ENCODE measurements around the gene ADAM10.

The ADAM10 gene

DNA sequence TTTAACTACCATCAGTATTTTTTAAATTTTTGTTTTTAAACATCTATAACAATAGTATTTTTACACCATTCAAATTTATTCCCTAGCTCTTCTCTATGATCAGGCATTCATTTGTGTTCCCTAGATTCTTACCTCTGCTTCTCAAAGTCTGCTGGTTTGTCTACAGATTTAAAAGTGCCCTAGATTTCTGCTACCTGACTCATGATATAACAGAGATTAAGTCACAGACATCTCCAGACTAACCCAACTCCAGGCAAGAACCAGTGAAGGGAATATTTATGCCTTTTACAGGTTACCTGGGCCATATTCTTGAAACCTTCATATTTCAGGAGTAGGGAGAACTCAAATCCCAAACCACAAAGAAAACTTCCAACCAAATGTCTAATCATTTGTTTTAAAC lies 38.8 kb downstream of the ADAM10 start:
- no peak for DNase-seq

DNA sequence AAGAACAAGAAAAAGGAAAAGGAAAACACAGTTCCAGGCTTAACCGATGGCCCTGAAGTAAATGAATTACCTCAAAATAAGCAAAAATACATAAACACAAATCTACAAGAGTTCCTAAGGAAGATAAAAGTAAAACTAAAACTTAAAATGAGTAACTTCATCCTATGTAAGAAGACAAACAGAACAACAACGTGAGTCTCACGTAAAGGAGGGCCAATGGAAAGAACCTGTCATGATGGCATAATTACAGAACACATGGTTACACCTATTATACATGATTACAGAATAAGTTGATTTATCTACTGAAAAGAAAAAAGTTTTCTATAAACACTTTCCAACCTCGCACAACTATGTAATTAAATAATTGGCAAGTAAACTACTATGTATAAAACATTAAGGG lies 42.1 kb downstream of the ADAM10 start:
- DNase-seq = no peak

DNA sequence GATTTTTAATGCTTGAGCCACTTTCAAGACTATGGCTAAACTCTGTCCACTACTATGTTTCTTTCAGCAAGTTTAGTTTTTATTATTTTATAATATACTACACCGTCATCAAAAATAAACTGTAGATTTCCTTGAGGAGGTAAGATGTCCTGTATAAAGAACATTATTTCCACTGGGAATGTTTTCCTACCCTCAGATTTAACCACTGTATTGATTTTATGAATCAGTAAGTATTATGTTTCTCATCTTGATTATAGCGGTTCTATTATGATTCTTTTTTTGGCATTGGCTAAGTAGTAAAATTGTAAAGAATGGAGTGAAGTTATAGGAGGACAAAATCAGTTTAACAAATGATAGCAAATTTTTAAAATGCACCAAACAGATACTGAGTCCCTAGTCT lies 44.4 kb downstream of the ADAM10 start:
- DNase-seq = no peak

DNA sequence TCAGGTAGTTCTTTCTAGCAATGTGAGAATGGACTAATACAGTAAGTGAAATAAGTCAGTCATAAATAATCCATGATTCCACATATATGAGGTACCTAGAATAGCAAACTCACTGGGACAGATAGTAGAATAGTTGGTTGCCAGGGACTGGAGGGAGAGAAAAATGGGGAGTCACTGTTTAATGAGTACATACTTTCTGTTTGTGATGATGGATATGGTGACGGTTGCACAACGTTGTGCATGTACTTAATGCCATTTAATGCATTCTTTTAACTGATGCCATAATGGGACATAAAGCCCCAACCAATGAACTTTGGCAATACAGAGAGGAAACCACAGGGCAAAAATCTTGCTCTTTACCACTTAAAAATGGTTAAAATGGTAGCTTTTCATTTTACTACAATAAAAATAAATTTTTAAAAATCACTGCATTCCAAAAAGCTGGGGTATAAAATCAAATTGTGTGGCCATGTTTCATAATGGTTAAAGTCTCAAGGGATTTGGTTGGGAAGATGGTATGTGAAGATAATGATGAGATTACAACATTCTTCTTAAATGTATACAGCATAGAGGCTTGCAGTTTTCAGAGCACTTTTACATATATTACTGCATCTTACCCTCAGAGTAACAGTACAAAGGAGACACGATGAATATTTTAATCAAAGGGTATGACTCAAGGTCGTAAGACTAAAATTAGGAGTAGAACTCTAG lies 45.2 kb downstream of the ADAM10 start:
- no peak for DNase-seq

DNA sequence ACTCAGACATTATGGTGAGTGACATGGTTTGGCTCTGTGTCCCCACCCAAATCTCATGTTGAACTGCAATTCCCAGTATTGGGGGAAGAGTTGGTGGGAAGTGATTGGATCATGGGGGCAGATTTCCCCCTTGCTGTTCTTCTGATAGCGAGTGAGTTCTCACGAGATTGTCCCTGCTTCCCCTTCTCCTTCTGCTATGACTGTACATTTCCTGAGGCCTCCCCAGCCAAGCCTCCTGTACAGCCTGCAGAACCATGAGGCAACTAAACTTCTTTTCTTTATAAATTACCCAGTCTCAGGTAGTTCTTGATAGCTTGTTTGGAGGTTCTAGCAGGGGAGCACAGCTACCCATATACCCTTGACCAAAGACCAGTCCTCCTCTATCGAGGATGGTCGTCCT lies 45.9 kb downstream of the ADAM10 start:
- DNase-seq = no peak

DNA sequence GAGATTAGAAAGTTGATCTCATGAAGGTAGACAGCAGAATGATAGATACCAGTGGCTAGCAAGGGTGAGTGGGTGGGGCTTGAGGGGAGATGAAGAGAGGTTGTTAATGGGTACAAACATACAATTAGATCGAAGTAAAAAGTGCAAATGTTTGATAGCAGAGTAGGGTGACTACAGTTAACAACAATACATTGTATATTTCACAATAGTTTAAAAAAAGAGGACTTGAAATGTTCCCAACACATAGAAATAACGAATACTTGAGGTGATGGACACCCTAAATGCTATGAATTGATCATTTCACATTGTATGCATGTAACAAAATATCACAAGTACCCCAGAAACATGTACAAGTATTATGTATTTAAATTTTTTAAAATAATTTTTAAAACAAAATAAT lies 47.3 kb downstream of the ADAM10 start:
- DNase-seq = no peak

GRCh38 chr15:58701376-58701775 lies 48.1 kb downstream of the ADAM10 start:
- DNase-seq = no peak

DNA sequence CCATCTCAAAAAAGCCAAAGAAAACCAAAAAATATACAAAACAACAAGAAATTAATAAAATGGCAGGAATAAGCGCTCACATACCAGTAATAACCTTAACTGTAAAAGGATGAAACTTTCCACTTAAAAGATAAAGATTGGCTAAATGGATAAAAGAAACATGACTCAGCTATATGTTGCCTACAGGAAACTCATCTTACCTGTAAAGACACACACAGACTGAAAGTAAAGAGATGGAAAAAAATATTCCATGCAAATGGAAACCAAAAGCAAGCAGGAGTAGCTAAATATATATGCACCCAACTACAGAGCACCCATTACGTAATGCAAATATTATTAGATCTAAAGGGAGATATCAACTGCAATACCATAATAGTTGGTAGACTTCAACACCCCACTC lies 49.7 kb downstream of the ADAM10 start:
- DNase-seq = no peak

DNA sequence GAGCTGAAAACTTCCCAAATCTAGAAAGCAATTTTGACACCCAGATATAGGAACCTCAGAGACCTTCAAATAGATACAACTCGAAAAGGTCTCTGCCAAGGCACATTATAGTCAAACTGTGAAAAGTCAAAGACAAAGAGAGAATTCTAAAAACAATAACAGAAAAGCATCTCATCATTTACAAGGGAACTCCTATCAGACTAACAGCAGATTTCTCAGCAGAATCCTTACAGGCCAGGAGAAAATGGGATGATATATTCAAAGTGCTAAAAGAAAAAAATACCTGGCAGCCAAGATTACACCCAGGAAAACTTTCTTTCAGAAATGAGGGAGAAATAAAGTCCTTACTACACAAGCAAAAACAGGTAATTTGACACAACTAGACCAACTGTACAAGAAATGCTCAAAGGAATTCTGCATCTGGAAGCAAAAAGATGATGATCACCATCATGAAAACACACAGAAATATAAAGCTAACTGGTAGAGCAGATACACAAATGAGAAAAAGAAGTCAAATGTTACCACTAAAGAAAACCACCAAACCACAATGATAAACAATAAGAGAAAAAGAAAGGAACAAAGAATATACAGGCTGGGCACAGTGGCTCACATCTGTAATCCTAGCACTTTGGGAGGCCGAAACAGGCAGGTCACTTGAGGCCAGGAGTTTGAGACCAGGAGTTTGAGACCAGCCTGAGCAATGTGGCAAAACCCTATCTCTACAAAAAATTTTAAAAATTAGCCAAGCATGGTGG lies 50.4 kb downstream of the ADAM10 start:
- no peak for DNase-seq

DNA sequence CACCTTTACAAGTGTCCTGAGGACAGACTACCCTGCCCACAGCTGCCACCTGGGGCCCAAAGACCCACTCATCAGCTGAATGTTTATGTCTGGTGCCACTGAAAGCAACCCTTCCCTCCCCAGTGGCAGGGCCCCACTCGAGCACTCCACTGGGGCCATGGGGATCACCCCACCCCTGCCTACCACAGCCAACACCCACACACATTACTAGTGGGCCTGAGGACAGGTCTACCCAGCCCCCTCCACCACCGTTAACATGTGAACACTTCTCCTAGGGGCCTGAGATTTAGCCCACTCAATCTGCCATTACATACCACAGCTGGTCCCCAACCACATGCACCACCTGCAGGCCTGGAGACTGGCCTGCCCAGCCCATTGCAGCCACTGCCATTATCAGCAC lies 52.3 kb downstream of the ADAM10 start:
- no peak for DNase-seq

GRCh38 chr15:58696738-58697137 lies 52.8 kb downstream of the ADAM10 start:
- no peak for DNase-seq

- no peak for DNase-seq
Measured at GRCh38 chr15:58694641-58695398, 54.7 kb downstream of the ADAM10 start.

GRCh38 chr15:58690703-58691102 lies 58.8 kb downstream of the ADAM10 start:
- no peak for DNase-seq

DNA sequence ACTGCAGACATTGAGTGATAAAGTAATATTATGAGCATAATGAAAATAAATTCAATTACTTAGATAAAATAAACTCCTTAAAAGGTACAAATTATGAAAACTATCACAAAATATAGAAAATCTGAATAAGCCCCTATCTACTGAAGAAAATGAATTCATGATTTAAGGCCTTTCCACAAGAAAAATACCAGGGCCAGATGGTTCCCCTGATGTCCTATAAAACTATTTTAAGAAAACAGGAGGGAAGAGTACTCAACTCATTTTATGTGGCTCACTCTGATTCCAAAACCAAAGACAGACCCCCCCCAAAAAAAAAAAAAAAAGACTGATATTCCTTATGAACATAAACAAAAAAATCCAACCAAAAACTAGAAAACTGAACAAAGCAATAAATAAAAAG lies 59.9 kb downstream of the ADAM10 start:
- peak in 1 of 14 donors; percentile 7 for DNase-seq

DNA sequence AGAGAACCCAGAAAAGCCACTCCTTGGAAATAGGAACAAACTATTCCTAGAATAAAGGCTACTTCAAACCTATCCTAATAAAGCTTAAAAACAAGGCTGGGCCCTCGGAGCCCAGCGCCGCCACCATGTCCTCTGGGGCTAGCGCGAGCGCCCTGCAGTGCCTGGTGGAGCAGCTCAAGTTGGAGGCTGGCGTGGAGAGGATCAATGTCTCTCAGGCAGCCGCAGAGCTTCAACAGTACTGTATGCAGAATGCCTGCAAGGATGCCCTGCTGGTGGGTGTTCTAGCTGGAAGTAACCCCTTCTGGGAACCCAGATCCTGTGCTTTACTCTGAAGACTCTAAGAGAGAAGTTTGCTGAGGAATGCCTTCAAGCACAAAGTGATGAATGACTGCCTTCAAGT lies 63.2 kb downstream of the ADAM10 start:
- DNase-seq = no peak

DNA sequence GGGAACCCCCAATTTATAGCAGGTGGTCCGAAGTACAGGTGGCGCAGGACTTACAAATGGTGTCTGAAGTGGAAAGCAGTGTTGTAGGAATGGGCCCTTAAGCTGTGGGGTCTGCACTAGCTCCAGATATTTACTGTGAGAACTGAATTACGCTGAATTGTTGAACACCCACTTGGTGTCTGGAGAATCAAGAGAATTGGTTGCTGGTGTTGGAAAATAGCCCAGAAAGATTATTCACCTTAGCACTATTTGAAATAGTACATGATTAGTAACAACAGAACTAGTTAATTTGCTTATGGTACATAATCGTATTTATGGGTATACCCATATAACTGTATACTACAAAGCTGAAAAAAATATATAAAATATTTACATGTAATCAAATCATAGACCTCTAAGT lies 64.8 kb downstream of the ADAM10 start:
- no peak for DNase-seq

DNA sequence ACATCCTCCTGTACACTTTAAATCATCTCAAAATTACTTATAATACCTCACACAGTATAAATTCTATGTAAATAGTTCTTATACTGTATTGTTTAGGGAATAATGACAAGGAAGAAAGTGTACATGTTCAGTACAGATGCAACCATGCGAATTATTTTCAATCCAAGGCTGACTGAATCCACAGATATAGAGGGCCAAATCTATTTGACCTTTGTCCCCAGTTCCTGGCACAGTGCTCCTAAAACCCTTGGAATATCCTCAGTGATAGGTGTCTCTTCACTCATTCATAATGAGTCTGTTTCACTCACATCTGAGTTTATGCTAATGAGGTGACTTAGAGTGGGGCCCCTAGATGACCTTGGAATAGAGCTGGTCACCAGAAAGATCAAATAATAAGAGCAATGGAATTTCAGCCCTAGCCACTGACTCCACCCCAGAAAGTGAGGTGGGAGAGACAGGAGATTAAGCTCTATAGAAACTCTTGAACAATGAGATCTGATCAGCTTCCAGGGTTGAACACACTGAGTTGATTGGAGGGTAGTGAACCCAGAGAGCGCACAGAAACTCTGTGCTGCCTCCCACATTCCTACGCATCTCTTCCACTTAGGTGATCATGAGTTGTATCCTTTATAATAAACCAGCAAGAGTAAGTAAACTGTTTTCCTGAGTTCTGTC lies 65.3 kb downstream of the ADAM10 start:
- no peak for DNase-seq

DNA sequence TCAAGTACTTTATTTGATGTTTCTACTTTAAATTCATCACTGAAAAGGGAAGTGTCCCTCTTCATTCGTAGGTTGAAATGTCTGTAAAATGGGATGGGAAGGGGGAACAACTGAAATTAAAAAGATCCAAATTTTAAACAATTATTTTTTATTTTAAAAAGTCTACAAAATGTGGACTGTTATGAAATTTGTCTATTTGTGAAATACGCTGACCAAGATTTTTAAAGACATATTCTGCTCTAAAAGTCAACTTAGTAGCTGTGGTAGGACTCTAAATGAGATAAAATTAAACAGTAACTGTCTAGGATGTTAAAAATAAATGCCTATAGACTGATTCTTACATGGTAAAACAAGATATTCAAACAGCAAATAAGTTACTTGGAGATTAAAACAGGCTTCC lies 67.3 kb downstream of the ADAM10 start:
- no peak for DNase-seq

- DNase-seq = no peak
Measured at GRCh38 chr15:58678683-58679082, 70.8 kb downstream of the ADAM10 start.

GRCh38 chr15:58677426-58677825 lies 72.1 kb downstream of the ADAM10 start:
- DNase-seq = peak in 1 of 14 donors; percentile 57

DNA sequence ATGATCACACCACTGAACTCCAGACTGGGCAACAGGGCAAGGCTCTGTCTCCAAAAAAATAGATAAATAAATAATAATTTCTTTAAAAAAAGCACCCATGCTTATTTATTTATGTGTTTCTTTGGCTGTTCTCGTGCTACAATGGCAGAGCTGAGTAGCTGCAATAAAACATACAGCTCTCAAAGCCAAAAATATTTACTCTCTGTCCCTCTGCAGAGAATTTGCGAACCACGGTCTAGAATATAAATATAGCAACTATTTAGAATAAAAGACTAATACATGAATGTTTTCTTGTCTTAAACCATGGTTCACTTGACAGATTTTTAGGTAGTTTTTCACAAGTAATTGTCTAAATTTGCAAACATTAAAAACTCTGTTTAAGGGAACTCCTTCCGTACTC lies 72.7 kb downstream of the ADAM10 start:
- peak in 1 of 14 donors; percentile 22 for DNase-seq

- DNase-seq = no peak
Measured at GRCh38 chr15:58671186-58671585, 78.3 kb downstream of the ADAM10 start.

DNA sequence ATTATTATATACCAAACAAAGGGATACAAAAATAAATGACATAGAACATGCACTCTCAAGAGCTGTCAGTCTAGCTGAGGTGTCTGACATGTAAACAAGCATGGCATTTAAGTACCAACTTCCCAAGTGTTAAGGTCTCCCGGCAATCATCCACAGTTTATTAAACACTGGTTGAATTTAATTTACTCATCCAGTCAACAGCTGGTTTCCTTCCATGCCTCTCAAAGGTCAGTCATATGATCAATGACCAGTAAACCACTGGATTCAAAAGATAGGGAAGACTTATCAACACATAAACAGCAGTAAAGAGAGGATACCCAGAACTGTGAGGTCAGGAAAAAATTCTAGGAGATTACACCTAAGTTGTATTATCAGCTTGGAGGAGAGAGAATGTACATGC lies 80.4 kb downstream of the ADAM10 start:
- no peak for DNase-seq

Data from C1 segment of cervical spinal cord (tissue), 14 donors.